ENCODE results near the gene KRTCAP2.
"Not testable (repeated sequence)": the region's sequence is repeated elsewhere in the genome, so short reads cannot be mapped to it uniquely, and the experiment has no call there.

KRTCAP2 gene

DNA sequence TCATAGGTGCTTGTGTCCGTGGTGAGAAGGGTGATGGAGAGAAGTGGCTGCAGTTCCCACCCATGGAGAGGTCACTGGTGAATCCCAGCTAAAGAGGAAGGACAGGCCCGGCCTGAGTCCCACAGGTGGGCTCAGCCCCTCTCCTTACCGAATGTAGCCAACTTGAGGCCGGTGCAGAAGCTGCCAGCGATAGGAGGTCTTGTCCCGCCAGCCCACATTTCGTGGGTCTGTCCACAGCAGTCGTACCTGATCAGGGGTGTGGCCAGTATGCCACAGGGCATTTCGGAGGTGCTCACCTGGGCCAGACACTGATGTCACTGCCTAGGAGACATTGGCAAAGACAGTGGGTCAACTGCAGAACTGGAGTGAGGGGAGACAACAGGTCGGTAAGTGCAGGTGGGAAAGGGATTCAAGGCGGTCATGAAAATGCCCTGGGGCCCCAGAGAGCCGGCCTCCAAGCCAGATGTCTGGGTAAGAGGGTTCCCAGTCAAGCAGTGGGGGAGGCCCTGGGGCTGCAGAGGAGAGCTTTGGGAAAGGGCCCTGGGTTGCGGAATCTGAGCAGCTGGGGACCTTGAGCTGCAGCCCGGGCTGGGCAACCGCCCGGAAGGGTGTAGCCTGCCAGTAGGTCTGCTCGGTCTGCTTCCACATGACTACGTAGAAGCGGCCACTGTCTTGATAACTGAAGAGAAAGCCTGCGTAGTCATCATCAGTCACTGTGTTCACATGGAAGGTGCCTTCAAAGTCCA is 24.0 kb upstream of the KRTCAP2 start:
- Histone ChIP-seq H3K36me3 (ENCODE audit: control insufficient read depth, insufficient read depth, low read length, severe bottlenecking) (peaks cover 9% of the 10 kb centered on the region), H3K4me3 (ENCODE audit: low read length) (no peak overlapping the region)
- no peak for DNase-seq (ENCODE audit: low read depth)

DNA sequence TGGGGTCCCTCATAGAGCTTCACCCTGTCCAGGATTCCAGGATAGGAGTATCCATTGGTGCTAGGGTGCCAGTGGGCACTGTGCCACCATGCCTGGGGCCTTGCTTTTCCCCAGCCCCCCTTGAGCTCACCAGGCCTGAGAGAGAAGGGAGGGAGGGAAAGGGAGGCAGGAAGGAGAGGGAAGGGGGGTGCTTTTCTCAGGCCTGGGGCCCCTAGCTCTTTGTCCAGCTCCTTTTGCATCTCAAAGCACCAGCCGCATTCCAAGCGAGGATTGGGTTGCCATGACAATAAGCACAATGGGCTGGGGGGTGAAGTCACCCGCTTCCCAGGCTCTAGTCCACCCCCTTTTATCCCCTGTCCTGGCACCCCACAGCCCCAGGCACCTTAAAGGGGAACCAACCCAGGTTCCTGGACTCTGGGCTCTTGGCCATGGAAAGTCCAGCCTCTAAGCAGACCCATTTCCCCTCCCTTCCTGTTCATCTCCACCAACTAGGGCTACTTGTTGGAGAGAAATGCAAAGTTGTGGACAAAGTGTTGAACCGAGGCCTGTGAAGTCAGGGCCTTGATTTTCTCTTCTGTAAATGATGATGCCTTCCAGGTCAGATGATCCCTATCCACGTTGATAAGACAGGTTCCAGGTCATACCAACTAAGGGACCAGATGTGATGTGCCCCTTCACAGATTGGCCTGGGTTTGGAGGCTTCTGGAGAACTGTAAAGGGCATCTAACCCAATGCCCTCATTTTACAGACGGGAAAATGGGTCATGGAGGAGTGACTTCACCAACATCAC is 23.2 kb upstream of the KRTCAP2 start:
- Histone ChIP-seq H3K4me3 (ENCODE audit: low read length) (peak overlapping the region; percentile 69), H3K9me3 (ENCODE audit: control insufficient read depth, low read length) (no peaks in the 10 kb centered on the region)

More for the DNA sequence above, 24.0 kb upstream of the KRTCAP2 start:
- H3K4me1 ChIP-seq (ENCODE audit: control insufficient read depth, insufficient read depth, low read length): peaks cover 23% of the 10 kb centered on the region
- no peaks in the 10 kb centered on the region for H3K27me3 ChIP-seq (replicated peaks; ENCODE audit: control insufficient read depth, insufficient read depth, low read length)
- H3K9ac ChIP-seq (ENCODE audit: low read length): no peak overlapping the region
- H3K9me3 ChIP-seq (ENCODE audit: control insufficient read depth, low read length): no peaks in the 10 kb centered on the region

DNA sequence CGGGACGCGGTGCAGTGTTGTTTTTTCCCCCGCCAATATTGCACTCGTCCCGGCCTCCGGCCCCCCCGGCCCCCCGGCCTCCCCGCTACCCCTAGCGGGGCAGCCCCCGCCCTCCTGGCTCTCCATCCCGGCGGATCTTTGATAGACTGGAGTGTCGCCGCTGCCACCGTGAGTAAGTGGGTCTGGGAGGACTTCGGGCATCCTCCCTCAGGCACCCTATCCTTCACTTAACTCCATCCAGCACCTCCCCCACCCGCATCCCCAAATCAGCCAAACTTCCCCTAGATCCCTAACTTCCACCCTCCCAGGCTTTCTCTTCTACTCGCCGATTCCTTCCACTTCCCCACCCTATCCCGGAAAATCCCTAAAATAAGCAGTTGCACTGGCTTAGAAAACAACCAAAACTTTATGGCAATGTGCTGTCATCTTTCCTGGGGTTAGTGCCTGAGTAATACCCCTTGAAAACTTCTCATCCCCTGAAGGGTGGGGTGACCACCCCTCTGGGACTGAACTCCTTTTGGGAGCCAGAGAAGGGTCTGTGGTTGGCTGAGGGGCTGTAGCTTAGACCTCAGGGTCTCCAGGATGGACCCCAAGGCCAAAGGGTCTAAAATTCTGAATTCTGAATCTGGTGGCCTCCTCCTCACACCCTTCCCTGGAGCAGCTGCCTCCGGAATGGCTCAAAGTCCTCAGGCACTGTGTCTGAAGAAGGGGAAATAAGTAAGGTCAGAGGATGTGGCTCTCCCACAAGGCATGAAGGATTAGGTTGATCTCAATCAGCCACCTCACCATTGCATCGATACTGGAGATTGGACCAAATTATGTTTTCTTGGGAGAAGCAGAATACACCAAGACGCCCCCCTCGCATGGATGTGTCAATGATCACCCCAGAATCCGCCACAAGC is 22.3 kb upstream of the KRTCAP2 start:
- peak overlapping the region; percentile 95 for H3K9ac ChIP-seq (ENCODE audit: low read length)
- H3K4me1 ChIP-seq (ENCODE audit: control insufficient read depth, insufficient read depth, low read length): peaks cover 23% of the 10 kb centered on the region
- DNase-seq (ENCODE audit: low read depth): peak; percentile 50
- no peaks in the 10 kb centered on the region for H3K27me3 ChIP-seq (replicated peaks; ENCODE audit: control insufficient read depth, insufficient read depth, low read length)
- H3K36me3 ChIP-seq (ENCODE audit: control insufficient read depth, insufficient read depth, low read length, severe bottlenecking): peaks cover 9% of the 10 kb centered on the region
- H3K4me3 ChIP-seq (ENCODE audit: low read length): peak overlapping the region; percentile 69
- no peaks in the 10 kb centered on the region for H3K9me3 ChIP-seq (ENCODE audit: control insufficient read depth, low read length)

More for the DNA sequence above, 23.2 kb upstream of the KRTCAP2 start:
- Histone ChIP-seq H3K9ac (ENCODE audit: low read length) (peak overlapping the region; percentile 65), H3K4me1 (ENCODE audit: control insufficient read depth, insufficient read depth, low read length) (peaks cover 23% of the 10 kb centered on the region), H3K36me3 (ENCODE audit: control insufficient read depth, insufficient read depth, low read length, severe bottlenecking) (peaks cover 9% of the 10 kb centered on the region), H3K27me3 (replicated peaks; ENCODE audit: control insufficient read depth, insufficient read depth, low read length) (no peaks in the 10 kb centered on the region)
- no peak for DNase-seq (ENCODE audit: low read depth)

DNA sequence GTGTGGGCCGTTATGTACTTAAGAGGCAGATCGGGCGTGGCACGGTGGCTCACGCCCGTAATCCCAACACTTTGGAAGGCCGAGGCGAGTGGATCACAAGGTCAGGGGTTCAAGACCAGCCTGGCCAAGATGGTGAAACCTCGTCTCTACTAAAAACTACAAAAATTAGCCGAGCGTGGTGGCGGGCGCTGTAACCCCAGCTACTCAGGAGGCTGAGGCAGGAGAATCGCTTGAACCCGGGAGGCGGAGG is 20.8 kb upstream of the KRTCAP2 start:
- Histone ChIP-seq H3K4me1 (ENCODE audit: control insufficient read depth, insufficient read depth, low read length) (peaks cover 23% of the 10 kb centered on the region), H3K9ac (ENCODE audit: low read length) (peak overlapping the region; percentile 95), H3K4me3 (ENCODE audit: low read length) (peak overlapping the region; percentile 84)
- not testable (repeated sequence) for DNase-seq (ENCODE audit: low read depth); H3K36me3 ChIP-seq (ENCODE audit: control insufficient read depth, insufficient read depth, low read length, severe bottlenecking); H3K27me3 ChIP-seq (replicated peaks; ENCODE audit: control insufficient read depth, insufficient read depth, low read length); H3K9me3 ChIP-seq (ENCODE audit: control insufficient read depth, low read length)

DNA sequence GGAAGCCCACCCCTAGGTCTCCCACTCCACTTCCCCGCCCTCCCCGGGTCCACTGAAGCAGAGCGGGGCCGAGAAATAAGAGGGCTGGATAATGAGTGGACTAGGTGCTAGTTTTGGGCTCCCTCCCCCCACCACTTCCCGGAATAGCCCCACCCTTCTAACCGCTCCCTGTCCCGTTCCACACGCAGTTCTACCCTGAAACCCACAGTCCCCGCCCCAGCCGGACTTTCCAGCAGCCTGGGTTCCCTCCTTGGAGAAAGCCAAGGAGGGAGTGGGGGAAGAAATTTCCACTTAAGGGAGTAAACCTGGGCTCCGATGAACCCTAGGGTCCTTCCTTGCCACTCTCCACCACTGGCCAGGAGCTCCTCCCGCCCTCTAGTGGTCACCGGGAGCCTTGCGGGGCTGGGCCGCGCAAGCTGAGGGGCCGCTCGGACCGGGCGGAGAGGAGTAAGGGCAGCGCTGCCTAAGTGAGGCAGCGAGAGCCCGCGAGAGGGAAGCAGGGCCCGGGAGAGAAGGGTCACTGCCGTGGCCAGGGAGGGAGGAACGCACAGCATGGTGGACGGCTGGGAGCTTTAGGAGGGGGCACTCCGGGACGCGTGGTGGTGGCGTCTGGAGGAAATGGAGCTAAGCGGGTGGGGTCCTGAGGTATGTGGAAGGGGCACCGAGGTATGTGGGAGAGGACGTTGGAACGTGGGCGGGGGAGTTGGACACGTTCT is 20.3 kb upstream of the KRTCAP2 start:
- Histone ChIP-seq H3K4me3 (ENCODE audit: low read length) (peak overlapping the region; percentile 84), H3K27me3 (replicated peaks; ENCODE audit: control insufficient read depth, insufficient read depth, low read length) (no peaks in the 10 kb centered on the region), H3K4me1 (ENCODE audit: control insufficient read depth, insufficient read depth, low read length) (peaks cover 23% of the 10 kb centered on the region), H3K36me3 (ENCODE audit: control insufficient read depth, insufficient read depth, low read length, severe bottlenecking) (peaks cover 6% of the 10 kb centered on the region), H3K9me3 (ENCODE audit: control insufficient read depth, low read length) (no peaks in the 10 kb centered on the region), H3K9ac (ENCODE audit: low read length) (peak overlapping the region; percentile 95)
- peak; percentile 95 for DNase-seq (ENCODE audit: low read depth)

DNA sequence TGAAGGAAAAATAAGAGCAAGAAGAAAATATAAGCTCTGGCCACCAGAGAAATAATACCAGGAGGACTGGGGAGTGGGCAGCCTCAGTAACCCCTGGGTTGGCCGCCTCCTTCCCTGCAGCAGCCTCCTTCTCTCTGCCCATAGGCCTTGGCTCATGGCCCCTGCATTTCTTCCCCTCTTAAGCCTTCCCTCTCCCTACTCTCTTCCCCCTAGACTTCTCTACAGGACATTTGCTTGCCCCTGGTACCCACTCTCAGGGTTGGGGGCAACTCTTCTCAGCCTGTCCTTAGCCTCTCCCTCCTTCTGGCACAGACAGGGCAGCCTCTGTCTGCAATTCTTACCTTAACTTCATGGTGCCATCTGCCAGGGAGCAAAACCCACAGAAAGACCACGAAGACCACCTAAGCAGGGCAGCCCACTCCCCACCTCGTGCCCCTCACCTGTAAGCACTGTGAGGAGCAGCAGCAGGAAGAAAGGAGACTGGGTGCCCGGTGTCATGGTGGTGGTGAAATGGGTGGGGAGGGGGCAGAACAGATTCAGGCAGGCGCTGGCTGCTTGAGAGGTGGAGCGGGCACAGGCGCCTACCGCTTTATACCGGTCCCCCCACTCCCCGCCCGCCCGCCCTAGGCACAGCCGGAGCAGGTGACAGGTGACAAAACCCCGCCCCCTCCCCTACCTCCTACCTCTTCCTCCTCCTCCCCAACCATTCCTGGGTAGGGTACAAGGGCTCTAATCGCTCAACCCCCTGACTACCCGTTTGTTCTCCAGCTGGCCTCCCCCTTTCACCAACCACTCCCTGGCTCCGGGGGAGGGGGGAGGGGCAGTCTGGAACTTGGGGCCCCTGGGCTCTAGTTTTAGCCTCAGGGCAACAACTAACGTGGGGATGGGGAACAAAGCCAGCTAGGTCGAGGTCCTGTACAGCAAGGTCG is 19.5 kb upstream of the KRTCAP2 start:
- Histone ChIP-seq H3K4me1 (ENCODE audit: control insufficient read depth, insufficient read depth, low read length) (peaks cover 21% of the 10 kb centered on the region), H3K9me3 (ENCODE audit: control insufficient read depth, low read length) (no peaks in the 10 kb centered on the region), H3K9ac (ENCODE audit: low read length) (peak overlapping the region; percentile 95), H3K27me3 (replicated peaks; ENCODE audit: control insufficient read depth, insufficient read depth, low read length) (no peaks in the 10 kb centered on the region), H3K36me3 (ENCODE audit: control insufficient read depth, insufficient read depth, low read length, severe bottlenecking) (peaks cover 3% of the 10 kb centered on the region), H3K4me3 (ENCODE audit: low read length) (peak overlapping the region; percentile 84)
- DNase-seq (ENCODE audit: low read depth): no peak

DNA sequence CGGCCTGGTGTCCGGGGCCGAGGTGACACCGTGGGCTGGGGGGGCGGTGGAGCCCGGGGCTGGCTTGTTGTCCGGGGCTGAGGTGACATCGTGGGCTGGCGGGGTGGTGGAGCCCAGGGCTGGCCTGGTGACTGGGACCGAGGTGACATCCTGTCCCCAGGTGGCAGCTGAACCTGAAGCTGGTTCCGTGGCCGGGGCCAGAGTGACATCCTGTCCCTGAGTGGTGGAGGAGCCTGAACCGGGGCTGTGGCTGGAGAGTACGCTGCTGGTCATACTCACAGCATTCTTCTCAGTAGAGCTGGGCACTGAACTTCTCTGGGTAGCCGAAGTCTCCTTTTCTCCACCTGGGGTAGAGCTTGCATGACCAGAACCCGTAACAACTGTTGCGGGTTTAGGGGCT is 18.8 kb upstream of the KRTCAP2 start:
- Histone ChIP-seq H3K27me3 (replicated peaks; ENCODE audit: control insufficient read depth, insufficient read depth, low read length) (no peaks in the 10 kb centered on the region), H3K9ac (ENCODE audit: low read length) (no peak overlapping the region), H3K4me3 (ENCODE audit: low read length) (no peak overlapping the region), H3K36me3 (ENCODE audit: control insufficient read depth, insufficient read depth, low read length, severe bottlenecking) (peaks cover 3% of the 10 kb centered on the region), H3K9me3 (ENCODE audit: control insufficient read depth, low read length) (no peaks in the 10 kb centered on the region), H3K4me1 (ENCODE audit: control insufficient read depth, insufficient read depth, low read length) (peaks cover 19% of the 10 kb centered on the region)
- DNase-seq (ENCODE audit: low read depth): no peak

DNA sequence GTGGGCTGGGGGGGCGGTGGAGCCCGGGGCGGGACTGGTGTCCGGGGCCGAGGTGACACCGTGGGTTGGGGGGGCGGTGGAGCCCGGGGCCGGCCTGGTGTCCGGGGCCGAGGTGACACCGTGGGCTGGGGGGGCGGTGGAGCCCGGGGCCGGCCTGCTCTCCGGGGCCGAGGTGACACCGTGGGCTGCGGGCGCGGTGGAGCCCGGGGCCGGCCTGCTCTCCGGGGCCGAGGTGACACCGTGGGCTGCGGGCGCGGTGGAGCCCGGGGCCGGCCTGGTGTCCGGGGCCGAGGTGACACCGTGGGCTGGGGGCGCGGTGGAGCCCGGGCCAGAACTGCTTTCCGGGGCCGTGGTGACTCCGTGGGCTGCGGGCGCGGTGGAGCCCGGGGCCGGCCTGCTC is 16.8 kb upstream of the KRTCAP2 start:
- not testable (repeated sequence) for H3K4me3 ChIP-seq (ENCODE audit: low read length); DNase-seq (ENCODE audit: low read depth); H3K9ac ChIP-seq (ENCODE audit: low read length); H3K9me3 ChIP-seq (ENCODE audit: control insufficient read depth, low read length); H3K27me3 ChIP-seq (replicated peaks; ENCODE audit: control insufficient read depth, insufficient read depth, low read length); H3K36me3 ChIP-seq (ENCODE audit: control insufficient read depth, insufficient read depth, low read length, severe bottlenecking)
- H3K4me1 ChIP-seq (ENCODE audit: control insufficient read depth, insufficient read depth, low read length): peaks cover 15% of the 10 kb centered on the region

DNA sequence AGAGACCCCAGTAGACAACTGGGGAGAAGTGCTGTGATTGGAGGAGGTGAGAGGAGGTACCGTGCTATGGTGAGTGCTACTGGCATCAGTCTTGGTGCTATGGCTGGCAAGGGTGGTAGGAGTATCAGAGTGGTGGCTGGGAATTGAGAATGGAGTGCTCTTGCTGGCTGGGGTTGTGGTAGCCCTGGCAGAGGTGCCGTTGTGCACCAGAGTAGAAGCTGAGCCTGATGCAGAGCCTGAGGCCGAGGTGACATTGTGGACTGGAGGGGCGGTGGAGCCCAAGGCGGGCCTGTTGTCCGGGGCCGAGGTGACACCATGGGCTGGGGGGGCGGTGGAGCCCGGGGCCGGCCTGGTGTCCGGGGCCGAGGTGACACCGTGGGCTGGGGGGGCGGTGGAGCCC is 15.2 kb upstream of the KRTCAP2 start:
- peaks cover 4% of the 10 kb centered on the region for H3K4me1 ChIP-seq (ENCODE audit: control insufficient read depth, insufficient read depth, low read length)
- no peaks in the 10 kb centered on the region for H3K27me3 ChIP-seq (replicated peaks; ENCODE audit: control insufficient read depth, insufficient read depth, low read length)
- no peak overlapping the region for H3K9ac ChIP-seq (ENCODE audit: low read length)
- no peaks in the 10 kb centered on the region for H3K9me3 ChIP-seq (ENCODE audit: control insufficient read depth, low read length)
- no peaks in the 10 kb centered on the region for H3K36me3 ChIP-seq (ENCODE audit: control insufficient read depth, insufficient read depth, low read length, severe bottlenecking)
- H3K4me3 ChIP-seq (ENCODE audit: low read length): no peak overlapping the region
- no peak for DNase-seq (ENCODE audit: low read depth)

DNA sequence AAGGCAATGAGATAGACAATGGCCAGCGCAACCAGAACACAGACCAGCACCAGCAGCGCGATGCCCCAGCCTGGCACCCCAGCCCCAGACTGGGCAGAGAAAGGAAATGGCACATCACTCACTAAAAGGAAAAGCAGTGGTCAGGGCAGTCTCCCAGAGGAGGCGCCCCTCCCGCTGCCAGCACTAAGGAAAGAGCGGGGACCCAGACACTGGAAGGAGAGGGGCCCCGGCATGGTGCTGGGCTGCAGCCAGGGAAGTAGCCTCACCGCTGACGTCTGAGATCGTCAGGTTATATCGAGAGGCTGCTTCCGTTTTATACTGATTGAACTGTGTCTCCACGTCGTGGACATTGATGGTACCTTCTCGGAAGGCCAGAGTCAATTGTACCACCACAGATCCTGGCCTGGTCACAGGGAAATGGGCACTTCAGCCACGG is 14.4 kb upstream of the KRTCAP2 start:
- no peak for DNase-seq (ENCODE audit: low read depth)
- H3K36me3 ChIP-seq (ENCODE audit: control insufficient read depth, insufficient read depth, low read length, severe bottlenecking): no peaks in the 10 kb centered on the region
- no peaks in the 10 kb centered on the region for H3K4me1 ChIP-seq (ENCODE audit: control insufficient read depth, insufficient read depth, low read length)
- H3K4me3 ChIP-seq (ENCODE audit: low read length): no peak overlapping the region
- no peaks in the 10 kb centered on the region for H3K27me3 ChIP-seq (replicated peaks; ENCODE audit: control insufficient read depth, insufficient read depth, low read length)
- no peak overlapping the region for H3K9ac ChIP-seq (ENCODE audit: low read length)
- H3K9me3 ChIP-seq (ENCODE audit: control insufficient read depth, low read length): no peaks in the 10 kb centered on the region

Measured in adipocyte (in vitro differentiated cells).